Endothelial cell of umbilical vein (primary cell): ENCODE results near the gene USP8. TPM values are rescaled to one million over a fixed set of nuclear protein-coding genes. Genes with fewer than 3 reads are reported as not detected.

Experiments used
- BruUV-seq: library from RNA; stranded (reverse); fragments of 400-500 nt; replicated peaks from 2 replicates; lab custom pipeline; 2021; lab: Mats Ljungman, UMichigan
- CTCF ChIA-PET: fragments of 300-600, 350-600 bp; sonication (Branson Sonifier 250); formaldehyde crosslinking; loops from one replicate; lab custom pipeline; 2021; ENCODE audit warnings: antibody characterized with exemption, inconsistent platforms; lab: Charles Lee
- POLR2A ChIA-PET: fragments of 300-600, 350-600 bp; sonication (Branson Sonifier 250); formaldehyde crosslinking; loops from one replicate; lab custom pipeline; 2021; ENCODE audit warnings: antibody characterized with exemption, inconsistent platforms; lab: Charles Lee
- DNase-seq: peaks from one replicate; pipeline ENCODE4 v3.0.0-alpha.2; 2011; ENCODE audit warnings: low read depth, low spot score
- FAIRE-seq: peaks from 2 replicates; lab custom pipeline; 2011; peaks lifted over from hg19 to GRCh38; lab: Jason Lieb, UNC
- H2AFZ ChIP-seq: 2 replicates; pipeline ENCODE4 v1.6.0; 2012; ENCODE audit warnings: low read depth, low read length, control low read depth, inconsistent platforms
- H3K27ac ChIP-seq: 2 replicates; pipeline ENCODE4 v1.5.1; 2011; ENCODE audit warnings: low read depth, mild to moderate bottlenecking, control low read depth, low read length, moderate library complexity; ENCODE audit not compliant: insufficient read depth
- H3K27me3 ChIP-seq, 2 experiments: 2 replicates each; pipeline versions ENCODE4 v1.6.0 to v1.6.1; 2011; ENCODE audit warnings: low read length in 2 of 2, mixed read lengths in 1 of 2; ENCODE audit not compliant: control insufficient read depth in 2 of 2, insufficient read depth in 2 of 2
- H3K36me3 ChIP-seq, 2 experiments: 2 replicates in 1 of 2; 3 replicates in 1 of 2; pipeline ENCODE4 v1.5.1; 2011; ENCODE audit warnings: low read length in 2 of 2, mild to moderate bottlenecking in 1 of 2, moderate library complexity in 1 of 2; ENCODE audit not compliant: control insufficient read depth in 2 of 2, insufficient read depth in 2 of 2; ENCODE audit errors: extremely low read depth in 1 of 2
- H3K4me1 ChIP-seq: 3 replicates; pipeline ENCODE4 v1.5.1; 2011; ENCODE audit warnings: mild to moderate bottlenecking, low read length; ENCODE audit not compliant: control insufficient read depth, insufficient read depth; ENCODE audit errors: extremely low read depth
- H3K4me2 ChIP-seq: 2 replicates; pipeline ENCODE4 v1.6.1; 2011; ENCODE audit warnings: low read length, control low read depth, mixed read lengths; ENCODE audit not compliant: insufficient read depth
- H3K4me3 ChIP-seq, 3 experiments: fragments of 200-600 bp in 1 of 3; sonication (generic), shearing (Covaris generic) in 1 of 3; replicated peaks in 1 of 3; 2 replicates each; pipeline ENCODE4 v1.5.1; 2011 to 2016; ENCODE audit warnings: control low read depth in 3 of 3, low read length in 3 of 3, mild to moderate bottlenecking in 2 of 3, inconsistent platforms in 1 of 3, low read depth in 1 of 3, moderate library complexity in 1 of 3; ENCODE audit not compliant: insufficient read depth in 1 of 3
- H3K79me2 ChIP-seq: 2 replicates; pipeline ENCODE4 v1.6.0; 2012; ENCODE audit warnings: low read length, inconsistent platforms; ENCODE audit not compliant: control insufficient read depth, insufficient read depth
- H3K9ac ChIP-seq: replicated peaks from 2 replicates; pipeline ENCODE3; 2011; ENCODE audit warnings: low read length, control low read depth; ENCODE audit not compliant: insufficient read depth; ENCODE audit errors: extremely low read depth
- H3K9me1 ChIP-seq: replicated peaks from 3 replicates; pipeline ENCODE4 v1.6.0; 2011; ENCODE audit warnings: mild to moderate bottlenecking, low read length; ENCODE audit not compliant: control insufficient read depth, insufficient read depth; ENCODE audit errors: extremely low read depth
- H3K9me3 ChIP-seq: replicated peaks from 2 replicates; pipeline ENCODE4 v1.5.1; 2012; ENCODE audit warnings: low read length, inconsistent platforms; ENCODE audit not compliant: control insufficient read depth, insufficient read depth
- H4K20me1 ChIP-seq: replicated peaks from 2 replicates; pipeline ENCODE3; 2011; ENCODE audit warnings: mild to moderate bottlenecking, low read length; ENCODE audit not compliant: control insufficient read depth, insufficient read depth; ENCODE audit errors: extremely low read depth
- CTCF ChIP-seq, 2 donors: IDR thresholded peaks; 1 replicate in 1 of 2; 2 replicates in 1 of 2; pipeline ENCODE4 v1.5.1; 2011; ENCODE audit warnings: low read length in 2 of 2, mild to moderate bottlenecking in 2 of 2, moderate library complexity in 2 of 2, control low read depth in 1 of 2, inconsistent platforms in 1 of 2, low read depth in 1 of 2; ENCODE audit not compliant: insufficient read depth in 1 of 2; ENCODE audit errors: extremely low read depth in 1 of 2
- EZH2 ChIP-seq: IDR thresholded peaks from 2 replicates; pipeline ENCODE4 v1.6.1; 2012; ENCODE audit warnings: borderline replicate concordance, low read depth, mild to moderate bottlenecking, moderate library complexity, low read length, inconsistent platforms; ENCODE audit not compliant: severe bottlenecking
- FOS ChIP-seq: IDR thresholded peaks from 2 replicates; pipeline ENCODE4 v1.6.1; 2011; ENCODE audit warnings: mild to moderate bottlenecking, low read length, moderate library complexity, borderline replicate concordance; ENCODE audit not compliant: insufficient read depth
- GATA2 ChIP-seq: IDR thresholded peaks from 2 replicates; pipeline ENCODE4 v1.7.0; 2011; ENCODE audit warnings: low read depth, mild to moderate bottlenecking, moderate library complexity, mixed read lengths, low read length; ENCODE audit not compliant: insufficient read length, insufficient read depth
- JUN ChIP-seq: IDR thresholded peaks from 2 replicates; pipeline ENCODE4 v1.6.1; 2011; ENCODE audit warnings: borderline replicate concordance, low read depth; ENCODE audit not compliant: insufficient read length, insufficient read depth
- MAX ChIP-seq: IDR thresholded peaks from 2 replicates; pipeline ENCODE4 v1.6.1; 2011; ENCODE audit not compliant: insufficient read depth, insufficient read length
- MYC ChIP-seq: IDR thresholded peaks from one replicate; pipeline ENCODE4 v1.6.1; 2011; ENCODE audit warnings: mild to moderate bottlenecking, low read depth, low read length
- POLR2A ChIP-seq: IDR thresholded peaks from 2 replicates; pipeline ENCODE4 v1.6.1; 2012; ENCODE audit warnings: low read depth, mild to moderate bottlenecking, control low read depth, low read length
- POLR2AphosphoS5 ChIP-seq: IDR thresholded peaks from 2 replicates; pipeline ENCODE4 v1.6.1; 2012; ENCODE audit warnings: low read depth, mild to moderate bottlenecking, control low read depth, low read length, moderate library complexity; ENCODE audit not compliant: insufficient read depth
- dilution Hi-C: fragments of 300-500 bp; cut with MboI; formaldehyde crosslinking; loops from one replicate; pipeline ENCODE4 v1.15.0; 2019; ENCODE audit warnings: low sequenced_read_pairs; ENCODE audit not compliant: extremely low pct_ligation_motif_present
- intact Hi-C: fragments of 100-400 bp; cut with micrococcal nuclease; formaldehyde crosslinking; loops from one replicate; pipeline ENCODE4 v1.10.0; 2022
- polyA plus RNA-seq, 4 experiments: library from polyadenylated mRNA; depleted of rRNA in 3 of 4; stranded (reverse) in 3 of 4; unstranded in 1 of 4; fragments of >200 nt; gene quantifications; 2 replicates each; pipeline versions ENCODE4 v1.2.1 to v1.2.3, GENCODE V29; 2011 to 2012; ENCODE audit warnings: missing spikeins in 1 of 4
- total RNA-seq: library from RNA; stranded (reverse); gene quantifications from 2 replicates; pipeline ENCODE4 v1.2.3, GENCODE V29; 2021

The USP8 gene
- total and polyA plus RNA-seq, 2 donors (not counting 3 experiments of a cell fraction or from before 2014, with no cell fraction given): 19.0 to 44.8 TPM

GRCh38 chr15:50377867-50378751 lies 46.1 kb upstream of the USP8 start:
- Histone ChIP-seq H3K79me2 (no peaks in the 10 kb centered on the region), H3K4me3 (no peak overlapping the region), H3K9me3 (no peaks in the 10 kb centered on the region), H4K20me1 (no peaks in the 10 kb centered on the region), H3K9ac (no peak overlapping the region), H3K4me2 (no peak overlapping the region), H3K4me1 (no peaks in the 10 kb centered on the region), H3K27ac (no peak overlapping the region), H3K27me3 (no peaks in the 10 kb centered on the region), H3K9me1 (no peaks in the 10 kb centered on the region), H2AFZ (no peak overlapping the region), H3K36me3 (no peaks in the 10 kb centered on the region)
- no TSS peak for BruUV-seq
- ChIA-PET CTCF (no interaction called here), POLR2A (no interaction called here)
- dilution Hi-C loops (no loop called here), intact Hi-C loops (no loop called here)
- DNase-seq (no peak), FAIRE-seq (no peak)
- TF ChIP-seq FOS (no peak), JUN (no peak), MYC (no peak), MAX (no peak), POLR2A (no peak), EZH2 (no peak), CTCF (IDR thresholded peaks at IDR 0.05; ENCODE audit: extremely low read depth in 1 of 2, insufficient read depth in 1 of 2, low read depth in 1 of 2, low read length in 2 of 2) (no peak), GATA2 (no peak), POLR2AphosphoS5 (no peak)
